Esophagus squamous epithelium (tissue), 5 donors: ENCODE results near the gene EPHA4. TPM values are rescaled to one million over a fixed set of nuclear protein-coding genes. Genes with fewer than 3 reads are reported as not detected.

Source experiments
- DNase-seq: peaks from one replicate; lab custom pipeline; 2025; lab: John Stamatoyannopoulos, UW
- H3K27ac ChIP-seq, 4 donors: fragments of 200-600 bp; sonication (generic); one replicate each; pipeline ENCODE4 v1.5.1; 2016 to 2019; ENCODE audit warnings: mild to moderate bottlenecking in 1 of 4
- H3K27me3 ChIP-seq, 4 donors: fragments of 200-600 bp; sonication (generic); 1 replicate in 3 of 4; 2 replicates in 1 of 4; pipeline versions ENCODE4 v1.5.1 to v1.6.0; 2017 to 2021; ENCODE audit warnings: antibody characterized with exemption in 1 of 4
- H3K36me3 ChIP-seq, 3 donors: fragments of 200-600 bp; sonication (generic); one replicate each; pipeline ENCODE4 v1.5.1; 2016 to 2019
- H3K4me1 ChIP-seq, 3 donors: fragments of 200-600 bp; sonication (generic); one replicate each; pipeline ENCODE4 v1.5.1; 2017 to 2019
- H3K4me3 ChIP-seq, 4 donors: fragments of 200-600 bp; sonication (generic); 1 replicate in 3 of 4; 2 replicates in 1 of 4; pipeline ENCODE4 v1.5.1; 2016 to 2019; ENCODE audit warnings: mild to moderate bottlenecking in 2 of 4, moderate library complexity in 1 of 4
- H3K9me3 ChIP-seq, 3 donors: fragments of 200-600 bp; sonication (generic); one replicate each; pipeline ENCODE4 v1.5.1; 2016 to 2019
- POLR2A ChIP-seq, 4 donors: fragments of 450-650 bp; IDR thresholded peaks; one replicate each; pipeline ENCODE4 v1.6.1; 2017; ENCODE audit warnings: antibody characterized with exemption in 4 of 4, mild to moderate bottlenecking in 4 of 4, moderate library complexity in 3 of 4
- WGBS, 2 donors: methylation state at CpG; one replicate each; pipeline ENCODE4 v1.1.5; 2018; 5-methylcytosine and 5-hydroxymethylcytosine counted together
- intact Hi-C: fragments of 100-400 bp; cut with DNase I; formaldehyde crosslinking; loops from one replicate; pipeline ENCODE4 v1.15.0; 2022
- total RNA-seq, 4 donors: library from RNA; depleted of rRNA; stranded (reverse); fragments of >200 nt; gene quantifications; one replicate each; pipeline ENCODE4 v1.1.0, GENCODE V29; 2016
- TF ChIP-seq, protein P1 (sequence below), 6 experiments: fragments of 450-650 bp in 4 of 6; fragments of 200-600 bp in 2 of 6; sonication (generic) in 2 of 6; IDR thresholded peaks; one replicate each; pipeline ENCODE4 v1.5.1; 2016 to 2019; ENCODE audit warnings: antibody characterized with exemption in 6 of 6, mild to moderate bottlenecking in 4 of 6, moderate library complexity in 4 of 6
- donor health status: DM: yes; HTN: yes; CAD: no.

EPHA4 gene
- total RNA-seq, result 10 to 100 TPM in 3 of 4 donors, 1 to 10 TPM in 1; 5.9 to 30.3 (median 25.2) TPM

DNA sequence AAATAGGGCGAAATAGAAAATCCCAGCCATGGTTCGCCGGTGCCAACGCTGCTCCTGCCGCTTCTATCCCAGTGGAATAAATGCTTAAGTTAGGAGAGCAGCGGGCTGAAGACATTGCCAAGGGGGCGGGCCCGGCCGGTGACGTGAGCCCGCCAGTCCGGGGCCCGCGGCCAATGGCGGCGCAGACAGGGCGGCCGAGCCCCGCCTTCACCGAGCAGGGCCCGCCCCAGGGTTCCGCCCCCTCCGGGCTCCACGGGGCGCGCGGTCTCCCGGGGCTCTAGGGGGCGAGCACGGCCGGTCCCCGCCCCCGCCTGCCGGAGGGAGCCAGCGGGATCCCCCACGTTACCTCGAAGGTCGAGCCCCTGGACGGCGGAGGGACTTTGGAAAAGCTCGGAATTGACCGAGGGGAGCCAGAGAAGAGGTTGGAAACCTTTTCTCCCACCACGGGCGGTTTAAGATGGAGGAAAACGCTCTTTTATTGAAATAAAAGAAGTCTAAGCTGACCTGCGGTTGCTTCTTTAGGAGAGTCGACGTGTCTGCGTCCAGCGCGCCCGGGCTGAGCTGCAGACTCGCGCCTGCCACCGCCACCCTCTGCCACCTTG is at the start of gene EPHA4:
EPHA4 (minus strand) TSS at position 86 of the 602 bp plus-strand sequence; CDS start at position 30, 56 bp downstream.
- intact Hi-C loops, result loop anchor here (5.0 to 10.0 kb wide), 2 partner anchors 885 to 1828 kb away; no protein-coding TSS in a partner anchor
- H3K4me1 ChIP-seq, result peaks cover 13 to 54% (median 15%) of the 10 kb centered on the region in 3 donors
- DNase-seq, result no peak
- peaks cover 0 to 85% (median 9%) of the 10 kb centered on the region in 4 donors for H3K27me3 ChIP-seq
- 0% methylated on average over 1 to 11 of the region's 55 CpGs for WGBS, 2 donors
- H3K9me3 ChIP-seq, result no peaks in the 10 kb centered on the region
- H3K27ac ChIP-seq, result peak within 1 kb of the TSS; percentile 82 to 88 (median 86)
- TF ChIP-seq POLR2A (IDR thresholded peaks at IDR 0.05), result peak in 3 of 4 donors; percentile 2 to 69 (median 64)
- TF ChIP-seq, protein P1, sequence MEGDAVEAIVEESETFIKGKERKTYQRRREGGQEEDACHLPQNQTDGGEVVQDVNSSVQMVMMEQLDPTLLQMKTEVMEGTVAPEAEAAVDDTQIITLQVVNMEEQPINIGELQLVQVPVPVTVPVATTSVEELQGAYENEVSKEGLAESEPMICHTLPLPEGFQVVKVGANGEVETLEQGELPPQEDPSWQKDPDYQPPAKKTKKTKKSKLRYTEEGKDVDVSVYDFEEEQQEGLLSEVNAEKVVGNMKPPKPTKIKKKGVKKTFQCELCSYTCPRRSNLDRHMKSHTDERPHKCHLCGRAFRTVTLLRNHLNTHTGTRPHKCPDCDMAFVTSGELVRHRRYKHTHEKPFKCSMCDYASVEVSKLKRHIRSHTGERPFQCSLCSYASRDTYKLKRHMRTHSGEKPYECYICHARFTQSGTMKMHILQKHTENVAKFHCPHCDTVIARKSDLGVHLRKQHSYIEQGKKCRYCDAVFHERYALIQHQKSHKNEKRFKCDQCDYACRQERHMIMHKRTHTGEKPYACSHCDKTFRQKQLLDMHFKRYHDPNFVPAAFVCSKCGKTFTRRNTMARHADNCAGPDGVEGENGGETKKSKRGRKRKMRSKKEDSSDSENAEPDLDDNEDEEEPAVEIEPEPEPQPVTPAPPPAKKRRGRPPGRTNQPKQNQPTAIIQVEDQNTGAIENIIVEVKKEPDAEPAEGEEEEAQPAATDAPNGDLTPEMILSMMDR (IDR thresholded peaks at IDR 0.05), result peak in 2 of 6 experiments; percentile 16 to 23
- H3K4me3 ChIP-seq, result peak within 1 kb of the TSS; percentile 70 to 87 (median 79)
- peaks cover 0 to 4% (median 0%) of the 10 kb centered on the region in 3 donors for H3K36me3 ChIP-seq

DNA sequence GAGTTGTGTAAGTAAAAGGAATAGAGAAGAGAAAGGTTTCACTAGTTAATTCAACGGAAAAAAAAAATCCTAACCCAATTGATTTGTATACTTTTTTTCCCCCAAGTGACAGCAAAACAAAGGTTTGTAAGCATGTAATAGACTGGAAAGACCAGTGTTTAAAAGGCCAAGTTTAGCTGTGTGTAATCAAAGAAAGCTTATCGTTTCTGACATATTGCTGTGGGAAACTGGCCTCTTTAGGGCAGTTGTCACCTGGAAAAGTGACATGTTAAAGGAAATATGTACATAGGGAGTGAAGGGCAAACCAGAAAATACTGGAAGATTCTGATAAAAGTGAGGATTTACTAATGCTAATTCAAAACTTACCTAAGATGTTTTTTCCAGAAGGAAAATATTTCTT is 45.9 kb upstream of the EPHA4 start:
- no peaks in the 10 kb centered on the region for H3K4me1 ChIP-seq
- no peak overlapping the region for H3K27ac ChIP-seq
- no peak overlapping the region for H3K4me3 ChIP-seq
- H3K36me3 ChIP-seq, result no peaks in the 10 kb centered on the region
- intact Hi-C loops, result no loop called here
- no peak for DNase-seq
- no peaks in the 10 kb centered on the region for H3K27me3 ChIP-seq
- WGBS, 2 donors, result 55 to 64% methylated on average over 2 of the region's 2 CpGs
- no peak for TF ChIP-seq POLR2A (IDR thresholded peaks at IDR 0.05)
- TF ChIP-seq, protein P1 (IDR thresholded peaks at IDR 0.05), result no peak
- H3K9me3 ChIP-seq, result no peaks in the 10 kb centered on the region

DNA sequence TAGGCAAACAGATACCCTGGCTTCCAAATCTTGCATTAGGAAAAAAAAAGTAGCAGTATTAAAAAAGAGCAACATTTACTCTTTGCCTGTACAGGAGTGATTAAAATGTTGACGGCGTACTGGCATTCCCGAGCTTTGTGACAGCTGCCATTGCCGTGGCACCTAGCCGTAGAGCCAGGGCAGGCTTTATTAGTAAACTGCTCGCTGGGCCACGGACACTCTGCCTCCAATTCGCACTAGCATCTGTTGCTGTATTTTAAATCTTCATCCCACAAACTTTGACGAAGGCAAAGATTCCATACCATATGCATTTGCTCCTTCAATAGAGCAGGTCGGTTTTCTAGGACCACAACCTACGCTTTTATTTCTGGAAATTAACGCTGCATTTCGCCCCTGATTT is 44.5 kb upstream of the EPHA4 start:
- 86 to 96% methylated on average over 13 of the region's 13 CpGs for WGBS, 2 donors
- H3K4me1 ChIP-seq, result no peaks in the 10 kb centered on the region
- H3K4me3 ChIP-seq, result no peak overlapping the region
- no peaks in the 10 kb centered on the region for H3K27me3 ChIP-seq
- TF ChIP-seq, protein P1 (IDR thresholded peaks at IDR 0.05), result no peak
- no peak for TF ChIP-seq POLR2A (IDR thresholded peaks at IDR 0.05)
- no peaks in the 10 kb centered on the region for H3K36me3 ChIP-seq
- intact Hi-C loops, result no loop called here
- H3K9me3 ChIP-seq, result no peaks in the 10 kb centered on the region
- DNase-seq, result no peak
- no peak overlapping the region for H3K27ac ChIP-seq

DNA sequence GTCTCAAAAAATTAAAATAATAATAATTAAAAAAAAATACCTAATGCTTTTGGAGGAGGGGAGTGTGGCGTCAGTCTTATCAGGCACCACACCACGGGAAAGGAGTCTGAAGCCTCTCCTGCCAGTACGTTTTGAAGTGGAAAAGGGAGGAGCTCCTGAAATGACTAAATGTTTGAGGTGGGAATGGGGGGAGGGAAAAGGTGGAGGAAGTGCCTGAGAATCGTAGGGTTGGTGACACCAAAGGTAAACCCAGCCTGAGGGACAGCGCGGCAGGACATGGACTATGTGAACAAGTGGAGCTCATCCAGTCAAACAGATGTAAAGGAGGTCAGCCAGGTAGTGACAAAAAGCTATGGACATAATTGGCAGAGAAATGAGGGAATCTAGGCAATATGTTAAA is 42.2 kb upstream of the EPHA4 start:
- no peaks in the 10 kb centered on the region for H3K36me3 ChIP-seq
- H3K27ac ChIP-seq, result no peak overlapping the region
- no peak overlapping the region for H3K4me3 ChIP-seq
- H3K4me1 ChIP-seq, result no peaks in the 10 kb centered on the region
- DNase-seq, result no peak
- 52 to 57% methylated on average over 6 of the region's 6 CpGs for WGBS, 2 donors
- TF ChIP-seq, protein P1 (IDR thresholded peaks at IDR 0.05), result no peak
- no peak for TF ChIP-seq POLR2A (IDR thresholded peaks at IDR 0.05)
- H3K27me3 ChIP-seq, result no peaks in the 10 kb centered on the region
- intact Hi-C loops, result no loop called here
- no peaks in the 10 kb centered on the region for H3K9me3 ChIP-seq

DNA sequence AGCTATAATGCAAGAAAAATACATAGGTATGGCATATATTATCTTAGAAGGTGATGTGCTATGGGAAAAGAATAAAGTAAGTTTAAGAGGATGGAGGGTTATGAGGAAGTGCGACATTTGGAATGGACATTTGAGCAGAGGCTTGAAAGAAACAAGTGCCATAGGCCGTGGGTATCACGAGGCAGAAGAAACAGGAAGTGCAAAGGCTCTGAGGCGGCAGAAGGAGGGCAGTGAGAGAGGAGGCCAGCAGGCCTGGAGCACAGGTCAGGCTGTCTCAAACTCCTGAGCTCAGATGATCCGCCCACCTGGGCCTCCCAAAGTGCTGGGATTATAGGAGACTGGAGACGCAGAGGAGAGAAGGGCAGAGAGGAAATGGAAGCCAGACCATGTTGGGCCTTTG is 40.7 kb upstream of the EPHA4 start:
- DNase-seq, result no peak
- H3K4me1 ChIP-seq, result no peaks in the 10 kb centered on the region
- intact Hi-C loops, result no loop called here
- no peaks in the 10 kb centered on the region for H3K9me3 ChIP-seq
- no peak for TF ChIP-seq POLR2A (IDR thresholded peaks at IDR 0.05)
- TF ChIP-seq, protein P1 (IDR thresholded peaks at IDR 0.05), result no peak
- no peaks in the 10 kb centered on the region for H3K36me3 ChIP-seq
- H3K27ac ChIP-seq, result no peak overlapping the region
- no peaks in the 10 kb centered on the region for H3K27me3 ChIP-seq
- WGBS, 2 donors, result 79 to 83% methylated on average over 6 of the region's 6 CpGs
- H3K4me3 ChIP-seq, result no peak overlapping the region
